H9 (cell line): ENCODE measurements around the gene TAPBPL. TPM values are rescaled to one million over a fixed set of nuclear protein-coding genes. Genes with fewer than 3 reads are reported as not detected.

Source experiments
- DNase-seq: peaks from one replicate; pipeline ENCODE4 v3.0.0-alpha.2; 2017
- H2AFZ ChIP-seq: one replicate; pipeline ENCODE4 v1.6.1; 2013; ENCODE audit warnings: mild to moderate bottlenecking, low read length, control low read depth, moderate library complexity
- H2AK5ac ChIP-seq: 2 replicates; pipeline ENCODE4 v1.6.1; 2013; ENCODE audit warnings: low read length, control low read depth, mixed read lengths; ENCODE audit not compliant: insufficient read length
- H2BK120ac ChIP-seq: one replicate; pipeline ENCODE4 v1.6.1; 2013; ENCODE audit warnings: low read depth, mild to moderate bottlenecking, low read length, control low read depth, inconsistent platforms; ENCODE audit not compliant: poor library complexity, severe bottlenecking
- H2BK12ac ChIP-seq: 2 replicates; pipeline ENCODE4 v1.6.1; 2013; ENCODE audit warnings: low read length, control low read depth, mixed read lengths, low read depth; ENCODE audit not compliant: insufficient read length
- H2BK15ac ChIP-seq: 2 replicates; pipeline ENCODE4 v1.6.1; 2013; ENCODE audit warnings: low read depth, low read length, control low read depth
- H2BK20ac ChIP-seq: one replicate; pipeline ENCODE4 v1.6.1; 2013; ENCODE audit warnings: low read depth, mild to moderate bottlenecking, low read length, control low read depth, inconsistent platforms; ENCODE audit not compliant: poor library complexity, severe bottlenecking
- H2BK5ac ChIP-seq: 2 replicates; pipeline ENCODE4 v1.6.1; 2013; ENCODE audit warnings: low read length, control low read depth, mixed read lengths; ENCODE audit not compliant: insufficient read length
- H3K14ac ChIP-seq: 2 replicates; pipeline ENCODE4 v1.6.1; 2013; ENCODE audit warnings: low read length, control low read depth; ENCODE audit not compliant: insufficient read depth
- H3K18ac ChIP-seq: 2 replicates; pipeline ENCODE4 v1.6.1; 2013; ENCODE audit warnings: low read depth, mild to moderate bottlenecking, mixed read lengths, low read length, control low read depth; ENCODE audit not compliant: insufficient read length
- H3K23ac ChIP-seq: 2 replicates; pipeline ENCODE4 v1.6.1; 2013; ENCODE audit warnings: low read length, control low read depth, mixed read lengths, low read depth; ENCODE audit not compliant: insufficient read length
- H3K23me2 ChIP-seq: 2 replicates; pipeline ENCODE4 v1.6.1; 2013; ENCODE audit warnings: low read depth, mild to moderate bottlenecking, mixed read lengths, low read length, control low read depth; ENCODE audit not compliant: insufficient read length, poor library complexity, severe bottlenecking
- H3K27ac ChIP-seq: 2 replicates; pipeline ENCODE4 v1.5.1; 2013; ENCODE audit warnings: low read length, control low read depth, mixed read lengths, low read depth; ENCODE audit not compliant: insufficient read length
- H3K27me3 ChIP-seq: 2 replicates; pipeline ENCODE4 v1.6.1; 2013; ENCODE audit warnings: low read length, control low read depth, inconsistent platforms; ENCODE audit not compliant: insufficient read depth
- H3K4ac ChIP-seq: 2 replicates; pipeline ENCODE4 v1.6.1; 2013; ENCODE audit warnings: low read depth, mild to moderate bottlenecking, control low read depth, inconsistent platforms, low read length, moderate library complexity
- H3K4me1 ChIP-seq: 2 replicates; pipeline ENCODE4 v1.6.1; 2013; ENCODE audit warnings: low read length, control low read depth, inconsistent platforms; ENCODE audit not compliant: insufficient read depth
- H3K4me2 ChIP-seq: 2 replicates; pipeline ENCODE4 v1.6.1; 2013; ENCODE audit warnings: low read length, control low read depth, mixed read lengths; ENCODE audit not compliant: insufficient read length, insufficient read depth
- H3K56ac ChIP-seq: 2 replicates; pipeline ENCODE4 v1.6.1; 2013; ENCODE audit warnings: low read depth, mild to moderate bottlenecking, mixed read lengths, low read length, control low read depth; ENCODE audit not compliant: insufficient read length
- H3K79me1 ChIP-seq: 2 replicates; pipeline ENCODE4 v1.6.1; 2013; ENCODE audit warnings: low read depth, mild to moderate bottlenecking, moderate library complexity, low read length, control low read depth, inconsistent platforms; ENCODE audit not compliant: insufficient read depth, poor library complexity, severe bottlenecking
- H3K79me2 ChIP-seq: 2 replicates; pipeline ENCODE4 v1.6.1; 2013; ENCODE audit warnings: low read length, control low read depth, inconsistent platforms; ENCODE audit not compliant: insufficient read depth
- H3K9ac ChIP-seq: 2 replicates; pipeline ENCODE4 v1.6.1; 2013; ENCODE audit warnings: low read length, control low read depth, mixed read lengths; ENCODE audit not compliant: insufficient read length; ENCODE audit errors: extremely low read depth
- H3K9me3 ChIP-seq: one replicate; pipeline ENCODE4 v1.6.1; 2013; ENCODE audit warnings: low read depth, low read length, inconsistent platforms; ENCODE audit not compliant: control insufficient read depth
- H3T11ph ChIP-seq: one replicate; pipeline ENCODE4 v1.6.1; 2013; ENCODE audit warnings: mild to moderate bottlenecking, low read length, control low read depth, inconsistent platforms
- H4K20me1 ChIP-seq: one replicate; pipeline ENCODE4 v1.6.1; 2013; ENCODE audit not compliant: control insufficient read depth, insufficient read length, insufficient read depth
- H4K5ac ChIP-seq: 2 replicates; pipeline ENCODE4 v1.6.1; 2013; ENCODE audit warnings: low read depth, mild to moderate bottlenecking, mixed read lengths, low read length, control low read depth; ENCODE audit not compliant: insufficient read length
- H4K8ac ChIP-seq: replicated peaks from 2 replicates; pipeline ENCODE4 v1.6.1; 2013; ENCODE audit warnings: low read length, control low read depth, mixed read lengths, low read depth; ENCODE audit not compliant: insufficient read length
- H4K91ac ChIP-seq: 2 replicates; pipeline ENCODE4 v1.6.1; 2013; ENCODE audit warnings: low read depth, mild to moderate bottlenecking, moderate library complexity, mixed read lengths, low read length, control low read depth; ENCODE audit not compliant: insufficient read length
- H3K27ac Mint-ChIP-seq, 3 experiments: 2 replicates in 2 of 3; 3 replicates in 1 of 3; pipeline ENCODE4 v1.8.0; 2020 to 2021; ENCODE audit warnings: mixed read lengths in 3 of 3, mild to moderate bottlenecking in 1 of 3, moderate library complexity in 1 of 3
- H3K27me3 Mint-ChIP-seq: 2 replicates; pipeline ENCODE4 v1.8.0; 2021; ENCODE audit warnings: low read depth, mild to moderate bottlenecking, moderate library complexity, mixed read lengths
- H3K36me3 Mint-ChIP-seq, 3 experiments: 2 replicates in 2 of 3; 3 replicates in 1 of 3; pipeline ENCODE4 v1.8.0; 2020 to 2021; ENCODE audit warnings: low read depth in 3 of 3, mixed read lengths in 3 of 3; ENCODE audit not compliant: insufficient read depth in 1 of 3
- H3K4me1 Mint-ChIP-seq, 2 experiments: 2 replicates each; pipeline ENCODE4 v1.8.0; 2020; ENCODE audit warnings: mixed read lengths in 2 of 2
- H3K4me3 Mint-ChIP-seq, 2 experiments: 2 replicates in 1 of 2; 3 replicates in 1 of 2; pipeline ENCODE4 v1.8.0; 2020 to 2021; ENCODE audit warnings: mild to moderate bottlenecking in 2 of 2, mixed read lengths in 2 of 2, moderate library complexity in 1 of 2
- H3K9me3 Mint-ChIP-seq, 2 experiments: 2 replicates in 1 of 2; 3 replicates in 1 of 2; pipeline ENCODE4 v1.8.0; 2020; ENCODE audit warnings: mild to moderate bottlenecking in 2 of 2, mixed read lengths in 2 of 2, moderate library complexity in 1 of 2
- WGBS: extraction: QIAGEN DNeasy Blood & Tissue Kit; methylation state at CpG from one replicate; pipeline ENCODE4 v1.1.7; 2013; ENCODE audit warnings: missing lambda C conversion rate, low lambda C conversion rate, mixed read lengths; ENCODE audit not compliant: insufficient read length; ENCODE audit errors: extremely low coverage; 5-methylcytosine and 5-hydroxymethylcytosine counted together
- total RNA-seq: library from RNA; stranded (reverse); gene quantifications from 2 replicates; pipeline ENCODE4 v1.2.1, GENCODE V29; 2021
- TF ChIP-seq, protein P1 (sequence below): fragments of 200-600 bp; sonication (generic); conservative IDR thresholded peaks from 3 replicates; pipeline ENCODE4 v1.8.0; 2021; ENCODE audit warnings: antibody characterized with exemption, mild to moderate bottlenecking

TAPBPL gene
- total RNA-seq, 1 experiment from 2014 or later = 1.4 TPM

DNA sequence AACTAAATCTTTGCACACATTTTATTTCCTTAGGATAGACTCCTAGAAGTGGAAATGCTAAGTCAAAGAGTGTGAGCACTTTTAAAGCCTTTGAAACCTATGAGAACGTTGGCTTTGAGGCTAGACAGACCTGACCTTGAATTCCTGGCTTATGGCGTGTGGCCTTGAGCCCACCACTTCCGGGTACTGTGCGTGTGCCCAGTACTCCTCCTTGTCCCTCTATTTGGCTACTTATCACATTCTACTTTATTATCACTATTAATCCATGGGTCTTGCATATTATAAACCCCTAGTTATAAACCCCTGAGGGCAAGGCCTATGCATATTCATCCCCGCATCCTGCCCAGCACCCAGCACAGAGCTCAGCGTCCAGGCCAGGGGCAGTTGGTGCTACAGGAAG lies 33.0 kb upstream of the TAPBPL start:
- Mint-ChIP-seq H3K4me3 (no peak overlapping the region), H3K27me3 (peaks cover 6% of the 10 kb centered on the region), H3K27ac (no peak overlapping the region; a peak in 1 of 7 replicates), H3K36me3 (no peaks in the 10 kb centered on the region), H3K4me1 (no peaks in the 10 kb centered on the region; a peak in 1 of 4 replicates), H3K9me3 (no peaks in the 10 kb centered on the region; a peak in 1 of 5 replicates)
- Histone ChIP-seq H2BK12ac (no peak overlapping the region), H3K23me2 (no peaks in the 10 kb centered on the region), H4K8ac (no peak overlapping the region), H2BK20ac (no peak overlapping the region), H4K91ac (no peak overlapping the region), H3K14ac (no peak overlapping the region), H4K5ac (no peak overlapping the region), H2BK5ac (no peak overlapping the region), H3K23ac (no peak overlapping the region), H3K4me2 (no peak overlapping the region), H3K9me3 (no peaks in the 10 kb centered on the region), H3K4ac (no peak overlapping the region), H3K56ac (no peak overlapping the region), H4K20me1 (no peaks in the 10 kb centered on the region), H3T11ph (no peak overlapping the region), H2BK120ac (no peak overlapping the region), H3K9ac (no peak overlapping the region), H3K79me1 (no peaks in the 10 kb centered on the region), H2AK5ac (no peak overlapping the region), H3K27ac (no peak overlapping the region), H3K18ac (no peak overlapping the region), H2AFZ (no peak overlapping the region), H3K4me1 (no peaks in the 10 kb centered on the region), H2BK15ac (no peak overlapping the region), H3K27me3 (no peaks in the 10 kb centered on the region), H3K79me2 (no peaks in the 10 kb centered on the region)
- TF ChIP-seq, protein P1, sequence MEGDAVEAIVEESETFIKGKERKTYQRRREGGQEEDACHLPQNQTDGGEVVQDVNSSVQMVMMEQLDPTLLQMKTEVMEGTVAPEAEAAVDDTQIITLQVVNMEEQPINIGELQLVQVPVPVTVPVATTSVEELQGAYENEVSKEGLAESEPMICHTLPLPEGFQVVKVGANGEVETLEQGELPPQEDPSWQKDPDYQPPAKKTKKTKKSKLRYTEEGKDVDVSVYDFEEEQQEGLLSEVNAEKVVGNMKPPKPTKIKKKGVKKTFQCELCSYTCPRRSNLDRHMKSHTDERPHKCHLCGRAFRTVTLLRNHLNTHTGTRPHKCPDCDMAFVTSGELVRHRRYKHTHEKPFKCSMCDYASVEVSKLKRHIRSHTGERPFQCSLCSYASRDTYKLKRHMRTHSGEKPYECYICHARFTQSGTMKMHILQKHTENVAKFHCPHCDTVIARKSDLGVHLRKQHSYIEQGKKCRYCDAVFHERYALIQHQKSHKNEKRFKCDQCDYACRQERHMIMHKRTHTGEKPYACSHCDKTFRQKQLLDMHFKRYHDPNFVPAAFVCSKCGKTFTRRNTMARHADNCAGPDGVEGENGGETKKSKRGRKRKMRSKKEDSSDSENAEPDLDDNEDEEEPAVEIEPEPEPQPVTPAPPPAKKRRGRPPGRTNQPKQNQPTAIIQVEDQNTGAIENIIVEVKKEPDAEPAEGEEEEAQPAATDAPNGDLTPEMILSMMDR = no peak
- WGBS = no CpG with 5 or more reads among the region's 6 CpGs
- DNase-seq = no peak
